Stimulated activated CD8-positive, alpha-beta memory T cell treated with anti-CD3 and anti-CD28 coated beads, Interleukin-4, amount 100 ng/mL, for 48 hours (primary cell): ENCODE data around the gene RAP1GAP.
"Not testable (repeated sequence)": the region's sequence is repeated elsewhere in the genome, so short reads cannot be mapped to it uniquely, and the experiment has no call there.

ENCODE experiments used
- DNase-seq: peaks from one replicate; pipeline ENCODE4 v3.0.0-alpha.2; 2020

RAP1GAP gene

GRCh38 chr1:21567241-21568005 lies 101.7 kb downstream of the RAP1GAP start:
- no peak for DNase-seq

GRCh38 chr1:21566361-21566760 lies 102.8 kb downstream of the RAP1GAP start:
- not testable (repeated sequence) for DNase-seq

GRCh38 chr1:21565285-21565684 lies 103.9 kb downstream of the RAP1GAP start:
- no peak for DNase-seq

- no peak for DNase-seq
These were observed 104.5 kb downstream of the RAP1GAP start for GRCh38 chr1:21564521-21565095.

- DNase-seq = no peak
These were observed 105.2 kb downstream of the RAP1GAP start for GRCh38 chr1:21563971-21564370.

GRCh38 chr1:21562896-21563295 lies 106.3 kb downstream of the RAP1GAP start:
- DNase-seq = no peak

- no peak for DNase-seq
These were observed 108.1 kb downstream of the RAP1GAP start for GRCh38 chr1:21560916-21561638.

- no peak for DNase-seq
These were observed 109.2 kb downstream of the RAP1GAP start for GRCh38 chr1:21559788-21560567.

GRCh38 chr1:21553116-21553926 lies 115.8 kb downstream of the RAP1GAP start:
- no peak for DNase-seq

GRCh38 chr1:21552715-21553114 lies 116.4 kb downstream of the RAP1GAP start:
- DNase-seq = no peak

- DNase-seq = no peak
These were observed 118.2 kb downstream of the RAP1GAP start for GRCh38 chr1:21550866-21551475.

GRCh38 chr1:21550097-21550496 lies 119.1 kb downstream of the RAP1GAP start:
- DNase-seq = no peak

- no peak for DNase-seq
These were observed 121.3 kb downstream of the RAP1GAP start for GRCh38 chr1:21547876-21548275.
